Neural crest cell (in vitro differentiated cells): ENCODE measurements around the gene FASN. TPM values are rescaled to one million over a fixed set of nuclear protein-coding genes. Genes with fewer than 3 reads are reported as not detected.

Source experiments
- DNase-seq: peaks from one replicate; pipeline ENCODE4 v3.0.0; 2021; ENCODE audit warnings: low read depth, mixed read lengths, low spot score
- H3K27ac Mint-ChIP-seq: one replicate; pipeline ENCODE4 v1.8.0; 2021; ENCODE audit warnings: mild to moderate bottlenecking, mixed read lengths; ENCODE audit not compliant: unreplicated experiment
- H3K27me3 Mint-ChIP-seq: 2 replicates; pipeline ENCODE4 v1.8.0; 2021; ENCODE audit warnings: low read depth, mild to moderate bottlenecking, mixed read lengths
- H3K36me3 Mint-ChIP-seq: 2 replicates; pipeline ENCODE4 v1.8.0; 2021; ENCODE audit warnings: low read depth, mild to moderate bottlenecking, mixed read lengths
- H3K4me1 Mint-ChIP-seq: 2 replicates; pipeline ENCODE4 v1.8.0; 2021; ENCODE audit warnings: mixed read lengths
- H3K4me3 Mint-ChIP-seq: one replicate; pipeline ENCODE4 v1.8.0; 2021; ENCODE audit warnings: mild to moderate bottlenecking, mixed read lengths
- H3K9me3 Mint-ChIP-seq: 2 replicates; pipeline ENCODE4 v1.8.0; 2021; ENCODE audit warnings: mixed read lengths
- total RNA-seq: library from RNA; stranded (reverse); gene quantifications from 2 replicates; pipeline ENCODE4 v1.2.1, GENCODE V29; 2021
- TF ChIP-seq, protein P1 (sequence below): fragments of 200-600 bp; sonication (generic); conservative IDR thresholded peaks from 2 replicates; pipeline ENCODE4 v1.5.0; 2021; ENCODE audit warnings: antibody characterized with exemption, mild to moderate bottlenecking

Gene FASN
- total RNA-seq, 1 donor from 2014 or later = 839 TPM

DNA sequence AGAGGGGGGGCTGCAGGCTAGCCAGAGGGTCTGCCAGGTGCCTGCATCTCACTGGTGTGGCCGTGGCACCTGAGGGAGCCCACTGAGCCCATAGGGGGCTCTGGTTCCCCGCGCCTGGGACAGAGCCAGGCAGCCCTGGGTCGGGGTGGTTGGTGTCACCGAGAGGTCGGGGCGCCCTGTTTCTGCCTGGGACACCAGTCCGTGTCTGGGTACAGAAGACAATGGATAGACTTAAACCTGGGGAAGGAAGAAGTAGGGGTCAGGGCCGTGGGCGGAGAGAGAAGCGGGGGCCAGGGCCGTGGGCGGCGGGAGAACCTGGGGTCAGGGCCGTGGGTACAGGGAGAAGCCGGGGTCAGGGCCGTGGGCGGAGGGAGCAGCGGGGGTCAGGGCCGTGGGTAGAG is 49.5 kb downstream of the FASN start:
- peaks cover 5% of the 10 kb centered on the region for H3K36me3 Mint-ChIP-seq
- no peaks in the 10 kb centered on the region for H3K27me3 Mint-ChIP-seq
- TF ChIP-seq, protein P1, sequence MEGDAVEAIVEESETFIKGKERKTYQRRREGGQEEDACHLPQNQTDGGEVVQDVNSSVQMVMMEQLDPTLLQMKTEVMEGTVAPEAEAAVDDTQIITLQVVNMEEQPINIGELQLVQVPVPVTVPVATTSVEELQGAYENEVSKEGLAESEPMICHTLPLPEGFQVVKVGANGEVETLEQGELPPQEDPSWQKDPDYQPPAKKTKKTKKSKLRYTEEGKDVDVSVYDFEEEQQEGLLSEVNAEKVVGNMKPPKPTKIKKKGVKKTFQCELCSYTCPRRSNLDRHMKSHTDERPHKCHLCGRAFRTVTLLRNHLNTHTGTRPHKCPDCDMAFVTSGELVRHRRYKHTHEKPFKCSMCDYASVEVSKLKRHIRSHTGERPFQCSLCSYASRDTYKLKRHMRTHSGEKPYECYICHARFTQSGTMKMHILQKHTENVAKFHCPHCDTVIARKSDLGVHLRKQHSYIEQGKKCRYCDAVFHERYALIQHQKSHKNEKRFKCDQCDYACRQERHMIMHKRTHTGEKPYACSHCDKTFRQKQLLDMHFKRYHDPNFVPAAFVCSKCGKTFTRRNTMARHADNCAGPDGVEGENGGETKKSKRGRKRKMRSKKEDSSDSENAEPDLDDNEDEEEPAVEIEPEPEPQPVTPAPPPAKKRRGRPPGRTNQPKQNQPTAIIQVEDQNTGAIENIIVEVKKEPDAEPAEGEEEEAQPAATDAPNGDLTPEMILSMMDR = no peak
- H3K4me1 Mint-ChIP-seq = no peaks in the 10 kb centered on the region
- no peak overlapping the region for H3K27ac Mint-ChIP-seq
- no peaks in the 10 kb centered on the region for H3K9me3 Mint-ChIP-seq
- DNase-seq = no peak
- no peak overlapping the region for H3K4me3 Mint-ChIP-seq

GRCh38 chr17:82047914-82048570 is 50.0 kb downstream of the FASN start:
- Mint-ChIP-seq H3K4me3 (peak overlapping the region; percentile 75), H3K27ac (no peak overlapping the region), H3K36me3 (peaks cover 5% of the 10 kb centered on the region), H3K4me1 (no peaks in the 10 kb centered on the region), H3K27me3 (no peaks in the 10 kb centered on the region), H3K9me3 (no peaks in the 10 kb centered on the region)
- no peak for DNase-seq
- TF ChIP-seq, protein P1 = no peak

- no peak for DNase-seq
- peak overlapping the region; percentile 75 for H3K4me3 Mint-ChIP-seq
- TF ChIP-seq, protein P1 = no peak
- H3K9me3 Mint-ChIP-seq = no peaks in the 10 kb centered on the region
- H3K4me1 Mint-ChIP-seq = no peaks in the 10 kb centered on the region
- H3K36me3 Mint-ChIP-seq = peaks cover 5% of the 10 kb centered on the region
- peak overlapping the region; percentile 12 for H3K27ac Mint-ChIP-seq
- no peaks in the 10 kb centered on the region for H3K27me3 Mint-ChIP-seq
Measured at GRCh38 chr17:82047379-82047778, 50.7 kb downstream of the FASN start.

DNA sequence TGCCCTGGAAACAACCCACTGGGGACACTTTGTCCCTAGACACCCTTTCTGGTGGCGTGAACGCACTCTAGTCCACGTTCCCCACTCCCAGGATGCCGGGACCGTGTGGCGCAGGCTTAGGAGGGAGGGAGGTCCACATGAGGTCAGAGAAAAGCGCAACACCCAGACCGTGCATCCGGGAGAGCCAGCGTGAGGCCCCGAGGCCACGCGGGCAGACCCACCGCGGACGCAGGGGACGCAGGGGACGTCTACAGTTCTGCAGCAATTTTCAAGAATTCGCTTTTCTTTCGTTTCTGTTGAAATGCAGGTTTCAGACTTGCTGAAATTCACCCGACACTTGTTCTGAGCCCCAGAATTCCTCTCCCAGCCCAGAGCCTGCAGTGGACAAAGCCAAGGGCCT is 51.1 kb downstream of the FASN start:
- H3K27ac Mint-ChIP-seq = no peak overlapping the region
- DNase-seq = no peak
- TF ChIP-seq, protein P1 = no peak
- H3K36me3 Mint-ChIP-seq = peaks cover 5% of the 10 kb centered on the region
- H3K4me1 Mint-ChIP-seq = no peaks in the 10 kb centered on the region
- H3K4me3 Mint-ChIP-seq = peak overlapping the region; percentile 75
- H3K9me3 Mint-ChIP-seq = no peaks in the 10 kb centered on the region
- H3K27me3 Mint-ChIP-seq = no peaks in the 10 kb centered on the region

DNA sequence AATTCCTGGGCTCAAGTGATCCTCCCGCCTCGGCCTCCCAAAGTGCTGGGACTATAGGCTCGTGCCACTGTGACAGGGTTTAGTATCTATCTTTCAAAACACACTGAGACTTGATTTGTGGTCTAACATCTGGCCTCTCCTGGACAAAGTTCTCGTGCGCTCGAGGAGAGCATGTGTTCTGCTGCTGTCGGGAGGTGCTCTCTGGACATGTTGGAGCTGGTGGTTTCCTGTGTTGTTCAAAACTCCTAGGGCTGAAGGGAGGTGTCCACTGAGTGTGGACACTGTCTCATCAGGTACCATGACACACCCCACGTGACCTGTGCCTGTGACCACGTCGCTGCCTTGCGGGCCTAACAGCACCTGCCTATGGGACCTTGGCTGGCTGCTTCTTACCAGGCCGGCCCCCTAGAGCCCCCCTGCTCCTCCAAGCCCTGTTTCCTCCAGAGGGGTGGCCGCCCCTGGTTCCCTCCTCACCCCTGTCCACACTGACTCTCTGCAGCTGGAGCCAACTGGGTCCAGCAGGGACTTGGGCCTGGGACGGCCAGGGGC is 52.0 kb downstream of the FASN start:
- Mint-ChIP-seq H3K9me3 (no peaks in the 10 kb centered on the region), H3K36me3 (peaks cover 5% of the 10 kb centered on the region), H3K4me1 (peaks cover 6% of the 10 kb centered on the region), H3K4me3 (peak overlapping the region; percentile 13), H3K27ac (no peak overlapping the region), H3K27me3 (no peaks in the 10 kb centered on the region)
- DNase-seq = no peak
- TF ChIP-seq, protein P1 = no peak
